Erythroblast (primary cell): ENCODE results near the gene ARHGEF4.

ENCODE experiments used
- GATA1 ChIP-seq: IDR thresholded peaks from 2 replicates; pipeline ENCODE4 v1.6.1; 2011; ENCODE audit warnings: low read depth, mild to moderate bottlenecking, control low read depth, low read length, moderate library complexity
- POLR2A ChIP-seq: IDR thresholded peaks from 2 replicates; pipeline ENCODE4 v1.6.1; 2011; ENCODE audit warnings: mild to moderate bottlenecking, low read length

DNA sequence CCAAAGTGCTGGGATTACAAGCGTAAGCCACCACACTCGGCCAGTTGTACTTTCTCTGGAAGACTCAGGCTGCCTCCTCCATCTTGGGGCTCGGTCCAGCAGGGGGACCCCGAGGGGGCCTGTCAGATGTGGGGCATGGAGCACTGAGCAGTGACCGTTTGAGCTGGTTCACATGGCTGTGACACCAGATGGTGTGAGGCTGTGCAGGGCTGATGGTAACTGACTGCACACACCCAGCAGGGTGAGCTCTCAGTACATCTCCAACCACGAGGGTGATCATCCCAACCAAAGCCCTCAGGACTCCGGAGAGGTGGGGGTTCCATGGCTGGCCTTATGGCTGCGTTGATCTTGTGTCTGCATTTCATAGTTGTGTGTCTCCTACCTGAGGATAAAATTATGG is 193.1 kb downstream of the ARHGEF4 start:
- no peak for TF ChIP-seq POLR2A
- TF ChIP-seq GATA1, result no peak
